NCI-H2107 treated with DMSO at 0.1 percent for 48 hours (cell line): Measurements from ENCODE around the gene DNAJC19.
"Not testable (repeated sequence)": the region's sequence is repeated elsewhere in the genome, so short reads cannot be mapped to it uniquely, and the experiment has no call there.

Source experiments
- DNase-seq: peaks from one replicate; lab custom pipeline; 2025; ENCODE audit not compliant: unreplicated experiment; lab: John Stamatoyannopoulos, UW

The DNAJC19 gene

DNA sequence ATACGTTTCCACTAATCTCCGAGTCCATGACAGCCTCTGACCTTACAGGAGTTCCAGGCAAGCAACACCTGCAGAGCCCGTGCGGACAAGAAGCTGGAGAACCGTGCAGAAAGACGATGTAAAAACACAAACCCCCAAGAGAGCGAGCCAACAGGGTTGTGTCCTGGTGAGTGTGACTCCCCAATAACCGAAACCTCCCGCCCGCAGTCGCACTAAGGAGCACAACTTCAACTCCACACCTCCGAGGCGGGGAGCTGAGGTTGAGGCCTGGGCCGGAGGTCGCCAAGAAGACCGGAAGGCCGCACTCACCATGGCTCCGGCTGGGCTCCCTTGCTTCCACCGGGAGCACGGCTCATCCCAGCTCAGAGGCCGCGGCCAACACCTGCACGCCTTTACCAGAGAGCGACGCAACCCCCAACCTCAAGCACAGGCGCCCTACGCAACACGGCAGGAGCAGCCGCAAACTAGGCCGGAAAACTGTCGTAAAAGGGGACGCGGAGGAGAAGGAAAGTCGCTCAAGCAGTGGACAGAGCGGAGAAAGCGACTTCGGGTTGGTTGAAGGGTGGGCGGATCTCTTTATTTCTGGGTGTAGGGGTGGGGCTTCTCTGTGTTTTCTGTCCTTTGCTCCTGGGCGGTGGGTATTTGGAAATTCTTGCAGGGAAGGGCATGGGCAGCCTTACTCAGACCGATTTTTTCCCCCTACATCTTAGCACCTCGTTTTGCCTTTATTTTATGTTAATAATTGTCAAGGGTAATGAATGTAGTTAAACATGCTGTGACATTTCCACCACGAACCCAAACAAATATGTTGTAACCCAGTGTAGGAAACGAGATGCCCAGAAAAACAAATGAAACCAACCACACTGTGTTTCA lies at the start of gene DNAJC19:
TSS of gene DNAJC19 (minus strand) at position 446 of the 873 bp plus-strand sequence. CDS start at position 312, 134 bp downstream.
- DNase-seq: peak; percentile 100

DNA sequence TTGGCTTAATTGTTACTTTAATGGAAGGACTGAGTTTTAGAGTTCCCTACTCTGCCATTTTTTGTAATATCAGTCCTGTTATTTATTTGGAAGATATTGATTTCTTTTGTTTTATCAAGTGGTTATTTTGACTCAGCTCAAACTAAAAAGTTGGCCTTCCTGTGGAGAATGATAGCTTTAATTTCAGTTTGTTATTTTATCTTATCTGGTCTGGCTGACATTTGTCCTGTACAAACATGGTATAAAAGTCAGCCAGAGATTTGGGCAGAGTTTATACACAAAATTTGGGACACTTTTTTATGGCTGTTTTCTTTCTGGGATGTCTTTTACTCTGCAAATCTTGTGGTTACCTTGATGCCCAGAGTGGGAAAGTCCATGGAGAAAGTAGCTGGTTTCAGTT lies 41.4 kb upstream of the DNAJC19 start:
- DNase-seq: no peak

DNA sequence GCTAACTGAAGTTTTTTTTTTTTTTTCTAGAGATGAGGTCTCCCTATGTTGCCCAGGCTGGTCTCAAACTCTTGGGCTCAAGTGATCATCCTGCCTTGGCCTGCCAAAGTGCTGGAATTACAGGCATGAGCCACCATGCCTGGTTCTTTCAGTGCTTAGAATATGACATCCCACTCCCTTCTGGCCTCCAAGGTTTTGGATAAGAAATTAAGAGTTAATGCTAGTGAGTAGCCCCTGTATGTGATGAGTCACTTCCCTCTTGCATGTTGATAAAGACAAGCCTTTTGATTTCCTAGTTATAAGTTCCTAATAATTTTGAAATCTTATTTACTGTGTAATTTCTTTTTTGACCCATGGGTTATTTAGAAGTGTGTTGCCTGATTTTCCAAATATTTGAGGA lies 35.7 kb upstream of the DNAJC19 start:
- DNase-seq: no peak

DNA sequence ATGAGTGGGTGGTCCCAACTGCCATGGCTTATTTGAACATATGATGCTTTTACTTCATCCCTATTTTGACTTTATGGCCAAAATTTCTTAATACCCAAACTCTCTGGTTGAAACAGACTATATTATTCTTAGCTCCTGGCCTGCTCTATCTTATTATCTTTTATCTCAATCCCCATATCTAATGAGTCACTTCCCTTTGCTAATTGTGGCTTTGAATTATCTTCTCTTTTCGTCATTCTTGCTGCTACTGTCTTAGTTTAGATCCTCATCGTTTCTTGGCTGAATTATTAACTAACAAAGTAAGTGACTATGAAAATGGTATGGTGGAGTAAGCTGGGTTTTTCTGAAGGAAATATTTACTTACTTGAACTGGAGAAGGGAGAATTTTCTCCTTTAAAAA lies 28.2 kb upstream of the DNAJC19 start:
- no peak for DNase-seq

DNA sequence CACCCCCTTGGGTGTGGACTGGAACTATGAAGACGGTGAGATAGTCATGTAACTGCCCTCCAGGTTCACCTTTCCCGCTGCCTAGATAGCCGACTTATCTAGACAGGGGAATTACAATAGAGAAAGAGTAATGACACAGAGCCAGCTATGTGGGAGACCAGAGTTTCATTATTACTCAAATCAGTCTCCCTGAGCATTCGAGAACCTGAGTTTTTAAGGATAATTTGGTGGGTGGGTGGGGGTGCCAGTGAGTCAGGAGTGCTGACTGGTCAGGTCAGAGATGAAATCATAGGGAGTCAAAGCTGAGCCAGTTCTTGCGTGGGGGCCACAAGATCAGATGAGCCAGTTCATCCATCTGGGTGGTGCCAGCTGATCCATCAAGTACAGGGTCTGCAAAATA lies 19.7 kb upstream of the DNAJC19 start:
- DNase-seq: no peak

DNA sequence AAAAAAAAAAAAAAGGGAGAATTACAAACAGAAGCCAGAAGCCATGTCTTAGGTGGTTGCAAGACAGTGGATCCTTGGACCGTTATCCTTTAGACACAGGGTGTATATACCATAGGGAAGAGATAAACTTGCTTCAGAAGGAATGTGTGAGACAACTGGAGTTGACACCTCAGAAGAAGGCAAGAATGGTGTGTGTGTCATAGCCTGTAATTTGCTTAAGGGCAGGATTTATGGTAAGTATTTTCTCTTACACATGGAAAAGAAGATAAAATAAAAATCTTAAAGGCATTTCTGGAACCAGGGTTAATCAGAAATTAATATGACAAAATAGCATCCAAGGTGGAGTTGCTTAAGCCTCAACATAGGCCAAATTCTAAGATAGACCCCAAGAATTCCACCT lies 19.3 kb upstream of the DNAJC19 start:
- DNase-seq: no peak

DNA sequence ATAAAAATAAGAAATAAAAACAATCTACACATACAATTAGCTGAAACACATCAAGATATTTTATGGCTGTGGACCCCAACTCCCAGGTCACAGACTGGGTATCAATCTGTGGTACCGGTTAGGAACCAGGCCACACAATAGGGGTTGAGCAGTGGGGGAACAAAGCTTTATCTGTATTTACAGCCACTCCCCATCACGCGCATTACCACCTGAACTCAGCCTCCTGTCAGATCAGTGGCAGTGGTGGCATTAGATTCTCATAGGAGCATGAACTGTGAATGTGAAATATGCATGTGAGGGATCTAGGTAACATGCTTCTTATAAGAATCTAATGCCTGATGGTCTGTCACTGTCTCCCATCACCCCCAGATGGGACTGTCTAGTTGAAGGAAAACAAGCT lies 17.7 kb upstream of the DNAJC19 start:
- no peak for DNase-seq

DNA sequence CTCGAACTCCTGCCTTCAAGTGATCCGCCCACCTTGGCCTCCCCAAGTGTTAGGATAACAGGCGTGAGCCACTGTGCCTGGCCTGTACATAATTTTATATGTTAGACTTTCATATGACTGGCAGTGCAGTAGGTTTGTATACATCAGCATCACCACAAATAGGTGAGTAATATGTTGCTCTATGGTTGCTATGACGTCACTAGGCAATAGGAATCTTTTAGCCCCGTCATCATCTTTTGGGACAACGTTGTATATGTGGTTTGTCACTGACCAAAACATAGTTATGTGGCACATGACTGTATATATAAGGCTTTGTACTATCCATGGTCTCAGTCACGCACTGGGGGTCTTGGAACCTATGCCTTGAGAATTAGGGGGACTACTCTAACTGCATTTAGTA lies 17.0 kb upstream of the DNAJC19 start:
- no peak for DNase-seq

DNA sequence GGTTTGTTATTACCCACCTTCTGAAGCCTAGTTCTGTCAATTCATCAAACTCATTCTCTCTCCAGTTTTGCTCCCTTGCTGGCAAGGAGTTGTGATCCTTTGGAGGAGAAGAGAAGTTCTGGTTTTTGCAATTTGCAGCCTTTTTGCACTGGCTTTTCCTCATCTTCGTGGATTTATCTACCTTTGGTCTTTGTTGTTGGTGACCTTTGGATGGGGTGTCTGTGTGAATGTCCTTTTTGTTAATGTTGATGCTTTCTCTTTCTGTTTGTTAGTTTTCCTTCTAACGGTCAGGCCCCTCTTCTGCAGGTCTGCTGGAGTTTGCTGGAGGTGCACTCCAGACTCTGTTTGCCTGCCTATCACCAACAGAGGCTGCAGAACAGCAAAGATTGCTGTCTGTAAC lies 13.9 kb upstream of the DNAJC19 start:
- not testable (repeated sequence) for DNase-seq

DNA sequence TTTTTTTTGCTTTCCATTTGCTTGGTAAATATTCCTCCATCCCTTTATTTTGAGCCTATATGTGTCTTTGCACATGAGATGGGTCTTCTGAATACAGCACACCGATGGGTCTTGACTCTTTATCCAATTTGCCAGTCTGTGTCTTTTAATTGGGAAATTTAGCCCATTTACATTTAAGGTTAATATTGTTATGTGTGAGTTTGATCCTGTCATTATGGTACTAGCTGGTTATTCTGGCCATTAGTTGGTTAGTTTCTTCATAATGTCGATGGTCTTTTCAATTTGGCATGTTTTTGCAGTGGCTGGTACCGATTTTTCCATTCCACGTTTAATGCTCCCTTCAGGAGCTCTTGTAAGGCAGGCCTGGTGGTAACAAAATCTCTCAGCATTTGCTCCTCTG lies 12.8 kb upstream of the DNAJC19 start:
- DNase-seq: not testable (repeated sequence)

DNA sequence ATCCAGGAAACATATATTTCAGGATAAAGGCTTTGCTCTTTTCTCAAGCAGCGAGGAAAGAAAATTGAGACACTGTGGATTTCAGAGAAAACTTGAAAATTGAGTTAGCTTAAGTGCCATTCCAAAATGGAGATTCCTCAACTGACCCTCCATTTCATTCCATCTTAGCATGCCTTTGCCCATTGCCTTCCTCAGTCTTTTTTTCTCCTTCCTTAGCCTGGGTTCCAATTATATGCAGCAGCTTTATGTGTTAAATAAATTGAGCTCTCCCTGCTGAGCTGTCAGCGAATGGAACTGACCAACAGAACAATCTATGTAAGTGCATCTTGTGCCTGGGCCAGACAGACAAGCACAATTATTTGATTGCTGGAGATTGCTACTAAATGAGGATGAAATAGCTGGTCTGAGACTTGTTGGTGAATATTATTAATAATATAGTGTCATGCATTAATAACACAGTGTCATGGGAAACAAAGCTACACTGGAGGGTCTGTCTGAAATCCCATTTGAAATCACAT lies 6.9 kb upstream of the DNAJC19 start:
- DNase-seq: no peak

DNA sequence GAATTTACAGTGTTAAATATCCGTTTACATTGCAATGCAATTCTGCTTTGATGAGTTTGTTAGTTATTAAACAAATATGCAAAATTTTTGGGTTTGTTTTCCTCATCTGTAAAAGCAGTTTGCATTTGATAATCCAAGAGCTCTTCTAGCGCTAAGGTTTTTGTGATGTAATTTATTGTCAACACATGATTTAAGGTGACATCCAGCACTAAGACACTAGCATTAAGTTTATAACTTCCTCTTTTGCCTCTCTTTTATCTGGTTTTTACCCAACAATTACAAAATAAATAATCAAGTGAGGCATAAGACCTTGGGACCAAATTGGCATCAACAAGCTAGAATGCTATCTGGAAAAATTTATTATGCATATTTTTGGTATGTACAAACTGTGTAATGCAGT lies 969 bp upstream of the DNAJC19 start:
- no peak for DNase-seq

DNA sequence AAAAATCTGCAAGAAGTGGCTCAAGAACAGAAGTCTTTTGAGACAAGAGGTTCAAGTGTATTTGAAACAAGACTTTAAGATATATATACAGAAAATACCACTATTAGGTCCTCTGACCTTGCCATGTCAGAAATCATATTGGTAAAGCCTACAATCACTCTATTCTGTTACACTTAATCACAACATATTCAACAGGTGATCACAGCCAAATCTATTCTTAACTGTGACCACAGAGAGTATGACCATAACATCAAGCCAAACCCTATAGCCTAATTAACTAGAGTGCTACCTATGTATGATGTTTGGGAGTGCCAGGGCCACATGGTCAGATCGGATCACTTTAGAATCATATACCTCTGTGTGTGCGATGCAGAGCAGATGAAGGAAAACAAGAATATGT lies 2.2 kb downstream of the DNAJC19 start:
- no peak for DNase-seq

DNA sequence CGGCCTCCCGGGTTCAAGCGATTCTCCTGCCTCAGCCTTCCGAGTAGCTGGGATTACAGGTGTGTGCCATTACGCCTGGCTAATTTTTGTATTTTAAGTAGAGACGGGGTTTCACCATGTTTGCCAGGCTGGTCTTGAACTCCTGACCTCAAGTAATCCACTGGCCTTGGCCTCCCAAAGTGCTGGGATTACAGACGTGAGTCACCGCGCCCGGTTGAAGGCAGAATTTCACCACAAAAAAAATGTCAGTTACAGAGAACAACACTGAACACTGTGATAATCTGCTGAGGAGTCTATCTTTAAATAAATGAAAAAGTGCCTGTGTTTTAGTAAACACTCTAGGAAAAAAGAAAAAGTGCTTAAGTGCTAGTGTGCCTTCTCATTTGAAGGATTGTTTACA lies 3.2 kb downstream of the DNAJC19 start:
- not testable (repeated sequence) for DNase-seq

DNA sequence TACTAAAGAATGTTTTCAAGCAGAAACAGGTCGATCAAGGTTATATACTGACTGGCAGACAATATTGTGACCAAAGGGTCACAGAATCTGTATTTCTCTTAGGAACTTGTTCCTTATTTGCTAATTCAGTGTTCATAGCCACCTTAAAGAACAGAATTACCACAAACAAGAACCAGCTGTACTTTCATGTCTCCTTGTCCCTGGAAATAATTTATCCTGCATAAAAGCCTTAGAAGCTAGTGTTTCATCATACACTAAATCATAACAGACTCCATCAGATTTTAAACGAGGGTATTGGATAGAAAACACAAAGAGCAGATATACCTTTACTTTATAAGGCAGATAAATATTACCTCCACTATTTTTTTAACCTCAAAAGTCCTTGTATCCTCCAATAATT lies 6.4 kb downstream of the DNAJC19 start:
- no peak for DNase-seq

DNA sequence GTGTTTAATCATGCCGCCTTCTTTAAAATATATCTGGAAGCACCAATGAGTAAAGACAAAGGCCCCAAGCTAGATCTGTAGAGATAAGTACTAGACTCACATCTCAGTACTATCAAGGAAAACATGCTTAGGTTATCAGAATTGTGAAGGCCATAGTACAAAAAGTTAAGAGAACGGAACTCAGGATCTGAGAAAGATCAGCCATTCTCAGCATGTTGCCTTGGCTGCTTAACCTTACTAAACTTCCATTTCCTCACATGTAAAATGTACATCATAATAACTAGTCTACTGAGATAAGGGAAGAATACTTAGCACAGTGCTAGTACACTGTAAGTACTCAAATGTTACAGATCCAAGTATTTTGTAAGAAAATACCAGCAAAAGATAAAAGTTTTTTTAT lies 7.6 kb downstream of the DNAJC19 start:
- DNase-seq: no peak

DNA sequence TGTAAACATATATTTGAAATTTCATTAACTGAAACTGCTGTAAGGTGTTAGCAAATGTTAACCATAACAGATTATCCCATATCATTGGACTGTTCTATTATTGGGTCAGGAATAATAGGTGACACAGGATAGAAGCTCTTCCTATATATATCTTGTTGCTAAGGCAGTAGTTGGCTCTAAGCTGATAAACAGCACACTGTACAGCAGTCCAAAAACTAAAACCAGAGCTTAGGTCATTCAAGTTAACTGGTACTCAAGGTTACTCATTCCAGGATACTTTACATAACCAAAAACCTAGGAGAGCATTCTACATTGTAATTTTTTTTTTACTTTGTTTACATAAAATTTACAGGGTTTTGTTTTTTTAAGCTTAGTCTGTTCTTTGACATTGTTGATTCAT lies 8.9 kb downstream of the DNAJC19 start:
- DNase-seq: no peak

DNA sequence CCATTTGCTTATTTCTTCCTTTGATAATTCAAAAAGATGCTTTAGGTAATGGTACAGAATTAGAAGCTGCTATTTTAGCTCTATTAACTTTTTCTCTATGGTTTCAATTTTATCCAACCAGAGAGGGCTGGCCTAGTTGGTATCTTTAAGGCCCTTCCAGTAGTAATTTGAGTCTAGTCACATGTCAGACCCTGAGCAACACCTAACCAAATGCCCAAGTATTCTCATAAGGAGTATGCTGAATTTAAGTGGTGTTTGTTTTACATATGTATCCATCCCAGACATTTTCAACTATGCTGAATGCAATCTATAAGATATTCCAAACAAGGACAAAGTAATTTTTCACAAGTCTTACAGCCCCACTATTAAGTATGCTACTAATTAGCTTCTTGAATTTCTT lies 9.6 kb downstream of the DNAJC19 start:
- no peak for DNase-seq

DNA sequence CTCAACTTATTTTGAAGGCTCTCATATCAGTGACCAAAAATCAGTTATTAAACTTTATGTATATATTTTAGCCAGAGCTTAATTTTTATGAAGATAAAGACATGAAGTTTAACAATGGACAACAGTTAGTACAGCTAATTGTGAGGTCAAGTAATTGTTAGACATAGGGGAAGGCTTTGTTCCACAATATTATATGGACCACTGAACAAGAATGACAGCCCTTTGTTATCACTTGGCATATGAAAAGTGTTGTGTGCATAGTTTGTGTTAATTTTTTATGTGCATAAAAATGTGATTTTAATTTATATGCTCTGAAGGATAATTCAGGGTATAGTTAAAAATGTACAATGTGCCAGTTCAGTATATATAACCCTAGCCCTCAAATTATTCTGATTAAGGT lies 12.0 kb downstream of the DNAJC19 start:
- DNase-seq: no peak

DNA sequence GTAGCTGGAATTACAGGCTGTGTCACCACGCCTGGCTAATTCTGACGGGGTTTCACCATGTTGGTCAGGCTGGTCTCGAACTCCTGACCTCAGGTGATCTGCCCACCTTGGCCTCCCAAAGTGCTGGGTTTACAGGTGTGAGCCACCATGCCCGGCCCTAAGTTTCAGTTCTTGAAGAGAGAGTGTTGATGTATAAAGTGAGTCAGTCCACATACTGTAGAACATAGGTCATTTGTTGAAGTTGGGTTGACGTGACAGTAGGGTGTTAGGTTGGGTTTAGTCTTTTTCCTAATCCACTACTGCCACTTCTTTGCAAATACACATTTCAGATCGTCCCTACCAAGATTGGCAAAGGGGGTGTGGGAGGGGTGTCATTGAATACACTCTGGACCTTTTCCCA lies 15.2 kb downstream of the DNAJC19 start:
- no peak for DNase-seq

DNA sequence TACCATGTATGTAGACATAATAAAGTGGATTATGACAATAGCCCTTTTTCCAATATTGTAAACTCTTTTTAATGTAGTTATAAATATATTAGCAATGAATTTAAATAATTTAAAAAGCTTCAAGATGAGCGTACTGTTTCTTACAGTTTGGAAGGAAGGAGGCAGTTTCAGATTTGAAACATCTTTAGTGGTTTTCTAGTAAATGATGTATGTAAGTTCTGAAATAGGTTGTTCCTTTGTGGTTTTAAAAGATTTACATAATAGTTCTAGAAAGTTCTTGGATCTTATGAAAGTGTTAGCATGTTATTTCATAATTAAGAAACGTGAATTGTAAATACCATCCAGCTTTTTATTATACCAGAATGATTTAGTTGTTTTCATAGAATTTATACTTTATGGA lies 16.0 kb downstream of the DNAJC19 start:
- DNase-seq: no peak

DNA sequence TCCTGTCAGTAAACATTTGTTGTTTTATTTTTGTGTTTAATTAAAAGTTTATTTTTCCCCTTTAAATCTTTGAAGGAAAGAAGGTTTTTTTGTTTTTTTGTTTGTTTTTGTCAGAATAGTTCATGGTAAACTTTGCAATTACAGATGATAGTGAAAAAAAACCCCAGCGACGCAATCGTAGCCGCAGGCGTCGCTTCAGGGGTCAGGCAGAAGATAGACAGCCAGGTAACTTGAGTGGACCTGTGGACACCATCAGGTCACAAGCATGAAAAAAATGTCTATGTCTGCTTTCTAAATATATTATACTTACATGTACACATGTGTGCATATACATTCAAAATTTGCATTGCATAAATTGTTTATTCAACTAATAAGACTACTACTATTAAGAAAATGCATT lies 18.6 kb downstream of the DNAJC19 start:
- DNase-seq: no peak

DNA sequence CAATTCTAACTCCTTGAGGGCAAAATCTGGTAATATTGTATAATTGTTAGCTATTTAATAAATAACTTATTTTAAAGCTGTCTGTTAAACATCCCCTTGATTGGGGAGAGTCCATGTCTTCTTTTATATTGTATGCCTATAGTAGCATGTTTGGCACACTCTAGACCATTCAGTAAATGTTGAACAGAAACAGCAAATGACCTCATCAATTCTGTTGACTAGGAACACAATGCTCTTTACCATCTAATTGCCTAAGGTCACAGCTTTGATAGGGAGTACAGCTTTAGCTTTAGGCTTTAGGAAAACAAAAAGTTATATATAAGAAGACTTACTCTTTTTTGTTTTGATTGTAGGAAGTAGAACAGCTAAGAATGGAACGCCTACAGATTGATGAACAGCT lies 27.0 kb downstream of the DNAJC19 start:
- DNase-seq: no peak
